Measurements from ENCODE around the gene SQSTM1. TPM values are rescaled to one million over a fixed set of nuclear protein-coding genes. Genes with fewer than 3 reads are reported as not detected.

SQSTM1 gene
- total RNA-seq, 1 experiment from 2014 or later, result 105 TPM

- Histone ChIP-seq H3K27ac (ENCODE audit: low read depth, low read length, poor library complexity, severe bottlenecking) (no peak overlapping the region), H3K36me3 (ENCODE audit: insufficient read depth, low read length, poor library complexity, severe bottlenecking) (peaks cover 48% of the 10 kb centered on the region), H3K27me3 (replicated peaks; ENCODE audit: insufficient read depth, low read depth, low read length, poor library complexity) (no peaks in the 10 kb centered on the region), H3K9me3 (ENCODE audit: low read depth, low read length, poor library complexity, severe bottlenecking) (no peaks in the 10 kb centered on the region), H3K4me3 (ENCODE audit: low read depth, low read length, poor library complexity, severe bottlenecking) (no peak overlapping the region), H3K4me1 (ENCODE audit: insufficient read depth, low read length, poor library complexity, severe bottlenecking) (no peaks in the 10 kb centered on the region)
- no TSS peak for BruUV-seq (replicated peaks)
- CTCF ChIA-PET, result no interaction called here
- DNase-seq (ENCODE audit: low spot score), result no peak
- POLR2A ChIA-PET (ENCODE audit: low non-redundant PET), result no interaction called here
- TF ChIP-seq EZH2 (IDR thresholded peaks at IDR 0.05; ENCODE audit: borderline replicate concordance, low read depth, low read length, poor library complexity, severe bottlenecking), result no peak
- TF ChIP-seq, protein P1, sequence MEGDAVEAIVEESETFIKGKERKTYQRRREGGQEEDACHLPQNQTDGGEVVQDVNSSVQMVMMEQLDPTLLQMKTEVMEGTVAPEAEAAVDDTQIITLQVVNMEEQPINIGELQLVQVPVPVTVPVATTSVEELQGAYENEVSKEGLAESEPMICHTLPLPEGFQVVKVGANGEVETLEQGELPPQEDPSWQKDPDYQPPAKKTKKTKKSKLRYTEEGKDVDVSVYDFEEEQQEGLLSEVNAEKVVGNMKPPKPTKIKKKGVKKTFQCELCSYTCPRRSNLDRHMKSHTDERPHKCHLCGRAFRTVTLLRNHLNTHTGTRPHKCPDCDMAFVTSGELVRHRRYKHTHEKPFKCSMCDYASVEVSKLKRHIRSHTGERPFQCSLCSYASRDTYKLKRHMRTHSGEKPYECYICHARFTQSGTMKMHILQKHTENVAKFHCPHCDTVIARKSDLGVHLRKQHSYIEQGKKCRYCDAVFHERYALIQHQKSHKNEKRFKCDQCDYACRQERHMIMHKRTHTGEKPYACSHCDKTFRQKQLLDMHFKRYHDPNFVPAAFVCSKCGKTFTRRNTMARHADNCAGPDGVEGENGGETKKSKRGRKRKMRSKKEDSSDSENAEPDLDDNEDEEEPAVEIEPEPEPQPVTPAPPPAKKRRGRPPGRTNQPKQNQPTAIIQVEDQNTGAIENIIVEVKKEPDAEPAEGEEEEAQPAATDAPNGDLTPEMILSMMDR (conservative IDR thresholded peaks at IDR 0.05; ENCODE audit: low read depth, low read length), result no peak
- intact Hi-C loops (cut with micrococcal nuclease; ENCODE audit: unreplicated experiment), result no loop called here
Observed at GRCh38 chr5:179773686-179774040, 47.0 kb upstream of the SQSTM1 start.

DNA sequence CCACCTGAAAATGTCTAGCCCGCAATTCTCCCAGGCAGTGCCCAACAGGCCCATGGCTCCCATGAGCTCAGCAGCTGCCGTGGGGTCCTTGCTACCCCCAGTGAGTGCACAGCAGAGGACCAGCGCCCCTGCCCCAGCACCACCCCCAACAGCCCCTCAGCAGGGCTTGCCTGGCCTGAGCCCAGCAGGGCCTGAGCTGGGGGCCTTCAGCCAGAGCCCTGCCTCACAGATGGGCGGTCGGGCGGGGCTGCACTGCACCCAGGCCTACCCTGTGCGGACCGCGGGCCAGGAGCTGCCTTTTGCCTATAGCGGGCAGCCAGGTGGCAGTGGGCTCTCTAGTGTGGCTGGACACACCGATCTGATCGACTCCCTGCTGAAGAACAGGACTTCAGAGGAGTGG is 46.3 kb upstream of the SQSTM1 start:
- peaks cover 45% of the 10 kb centered on the region for H3K36me3 ChIP-seq (ENCODE audit: insufficient read depth, low read length, poor library complexity, severe bottlenecking)
- TF ChIP-seq, protein P1 (conservative IDR thresholded peaks at IDR 0.05; ENCODE audit: low read depth, low read length), result no peak
- no peak for TF ChIP-seq EZH2 (IDR thresholded peaks at IDR 0.05; ENCODE audit: borderline replicate concordance, low read depth, low read length, poor library complexity, severe bottlenecking)
- H3K27me3 ChIP-seq (replicated peaks; ENCODE audit: insufficient read depth, low read depth, low read length, poor library complexity), result no peaks in the 10 kb centered on the region
- H3K4me1 ChIP-seq (ENCODE audit: insufficient read depth, low read length, poor library complexity, severe bottlenecking), result no peaks in the 10 kb centered on the region
- no peak overlapping the region for H3K27ac ChIP-seq (ENCODE audit: low read depth, low read length, poor library complexity, severe bottlenecking)
- DNase-seq (ENCODE audit: low spot score), result no peak
- no peak overlapping the region for H3K4me3 ChIP-seq (ENCODE audit: low read depth, low read length, poor library complexity, severe bottlenecking)
- H3K9me3 ChIP-seq (ENCODE audit: low read depth, low read length, poor library complexity, severe bottlenecking), result no peaks in the 10 kb centered on the region
- no TSS peak for BruUV-seq (replicated peaks)
- intact Hi-C loops (cut with micrococcal nuclease; ENCODE audit: unreplicated experiment), result no loop called here
- ChIA-PET POLR2A (ENCODE audit: low non-redundant PET) (interaction anchor here (0.6 kb wide), 1 partner anchor 78 kb away, joined by 3 read pairs; no protein-coding TSS in a partner anchor), CTCF (no interaction called here)

- intact Hi-C loops (cut with micrococcal nuclease; ENCODE audit: unreplicated experiment), result no loop called here
- no peak overlapping the region for H3K27ac ChIP-seq (ENCODE audit: low read depth, low read length, poor library complexity, severe bottlenecking)
Observed at GRCh38 chr5:179776411-179776938, 44.2 kb upstream of the SQSTM1 start.

More at GRCh38 chr5:179776411-179776938, 44.2 kb upstream of the SQSTM1 start:
- DNase-seq (ENCODE audit: low spot score), result no peak
- CTCF ChIA-PET, result no interaction called here
- no peaks in the 10 kb centered on the region for H3K27me3 ChIP-seq (replicated peaks; ENCODE audit: insufficient read depth, low read depth, low read length, poor library complexity)
- no peak overlapping the region for H3K4me3 ChIP-seq (ENCODE audit: low read depth, low read length, poor library complexity, severe bottlenecking)
- POLR2A ChIA-PET (ENCODE audit: low non-redundant PET), result no interaction called here
- TF ChIP-seq, protein P1 (conservative IDR thresholded peaks at IDR 0.05; ENCODE audit: low read depth, low read length), result no peak
- TF ChIP-seq EZH2 (IDR thresholded peaks at IDR 0.05; ENCODE audit: borderline replicate concordance, low read depth, low read length, poor library complexity, severe bottlenecking), result no peak
- BruUV-seq (replicated peaks), result no TSS peak
- H3K4me1 ChIP-seq (ENCODE audit: insufficient read depth, low read length, poor library complexity, severe bottlenecking), result no peaks in the 10 kb centered on the region
- peaks cover 28% of the 10 kb centered on the region for H3K36me3 ChIP-seq (ENCODE audit: insufficient read depth, low read length, poor library complexity, severe bottlenecking)
- H3K9me3 ChIP-seq (ENCODE audit: low read depth, low read length, poor library complexity, severe bottlenecking), result no peaks in the 10 kb centered on the region

All from A673 (cell line).